ENCODE data around the gene PLCG2. TPM values are rescaled to one million over a fixed set of nuclear protein-coding genes. Genes with fewer than 3 reads are reported as not detected.
"Not testable (repeated sequence)": the region's sequence is repeated elsewhere in the genome, so short reads cannot be mapped to it uniquely, and the experiment has no call there.

The PLCG2 gene
- total RNA-seq, 1 donor = 31.9 TPM

DNA sequence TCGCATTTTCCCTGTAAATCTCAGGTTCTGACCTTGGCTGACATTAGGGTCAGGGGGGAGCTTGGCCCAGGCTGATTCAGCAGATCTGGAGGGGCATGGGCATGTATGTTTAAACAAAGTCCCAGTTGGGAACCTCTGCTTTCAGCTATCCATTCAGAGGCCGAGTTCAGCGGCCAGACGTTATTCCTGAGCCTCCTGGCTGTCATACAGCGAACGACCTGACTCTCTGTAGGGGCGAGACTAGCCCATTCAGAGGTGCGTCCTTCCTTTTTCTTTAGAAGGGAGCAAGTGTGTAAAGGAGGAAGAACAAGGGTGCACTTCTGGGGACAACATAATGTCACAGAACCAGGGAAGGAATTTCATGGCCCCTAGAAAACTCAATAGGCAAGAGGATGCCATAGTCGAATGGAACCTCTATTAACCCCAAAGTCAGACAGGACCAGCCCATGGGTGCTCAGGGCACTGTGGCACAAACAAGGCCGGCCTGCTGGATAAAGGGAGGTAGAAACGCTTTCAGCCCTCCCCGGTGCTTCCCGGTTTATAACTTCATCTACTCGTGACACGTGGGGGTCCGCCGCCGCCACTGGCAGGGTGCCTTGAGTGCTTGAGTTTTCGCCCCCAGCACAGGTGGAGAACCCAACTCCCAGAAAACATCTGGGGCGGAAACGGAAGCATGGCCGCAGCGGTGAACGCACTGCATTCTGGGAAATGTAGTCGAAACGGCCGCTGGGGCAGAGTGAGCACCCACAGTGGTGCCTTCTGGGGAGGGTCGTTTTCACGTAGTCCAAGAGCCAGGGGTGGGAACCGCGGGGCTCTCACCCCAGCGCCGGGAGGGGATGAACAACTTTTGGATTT is 33.2 kb upstream of the PLCG2 start:
- H3K27me3 ChIP-seq (ENCODE audit: insufficient read depth, low read length) = no peaks in the 10 kb centered on the region
- H3K9me3 ChIP-seq (ENCODE audit: low read depth, low read length) = no peaks in the 10 kb centered on the region
- H3K4me1 ChIP-seq (ENCODE audit: insufficient read depth, low read length) = peaks cover 43% of the 10 kb centered on the region
- H3K4me3 ChIP-seq (ENCODE audit: low read length) = peak overlapping the region; percentile 24

DNA sequence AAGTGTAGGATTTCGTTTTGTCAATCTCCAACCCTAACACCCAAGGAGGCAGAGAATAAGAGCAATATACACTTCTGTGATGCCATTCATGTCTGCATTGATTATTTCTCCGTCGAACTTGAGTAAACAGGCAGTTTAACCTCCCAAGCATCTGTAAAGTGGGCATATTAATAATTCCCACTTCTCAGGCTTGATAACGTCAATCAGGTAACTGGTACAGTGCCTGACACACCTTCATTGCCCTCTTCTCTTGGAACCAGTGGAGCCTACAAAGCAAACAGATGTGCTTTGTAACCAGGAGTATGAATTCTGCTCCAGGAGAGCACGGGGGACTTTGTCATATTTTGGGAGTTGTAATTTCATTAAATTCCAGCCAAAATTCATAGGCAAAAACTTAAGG is 32.5 kb upstream of the PLCG2 start:
- Histone ChIP-seq H3K27me3 (ENCODE audit: insufficient read depth, low read length) (no peaks in the 10 kb centered on the region), H3K4me3 (ENCODE audit: low read length) (no peak overlapping the region), H3K4me1 (ENCODE audit: insufficient read depth, low read length) (peaks cover 42% of the 10 kb centered on the region), H3K9me3 (ENCODE audit: low read depth, low read length) (no peaks in the 10 kb centered on the region)

DNA sequence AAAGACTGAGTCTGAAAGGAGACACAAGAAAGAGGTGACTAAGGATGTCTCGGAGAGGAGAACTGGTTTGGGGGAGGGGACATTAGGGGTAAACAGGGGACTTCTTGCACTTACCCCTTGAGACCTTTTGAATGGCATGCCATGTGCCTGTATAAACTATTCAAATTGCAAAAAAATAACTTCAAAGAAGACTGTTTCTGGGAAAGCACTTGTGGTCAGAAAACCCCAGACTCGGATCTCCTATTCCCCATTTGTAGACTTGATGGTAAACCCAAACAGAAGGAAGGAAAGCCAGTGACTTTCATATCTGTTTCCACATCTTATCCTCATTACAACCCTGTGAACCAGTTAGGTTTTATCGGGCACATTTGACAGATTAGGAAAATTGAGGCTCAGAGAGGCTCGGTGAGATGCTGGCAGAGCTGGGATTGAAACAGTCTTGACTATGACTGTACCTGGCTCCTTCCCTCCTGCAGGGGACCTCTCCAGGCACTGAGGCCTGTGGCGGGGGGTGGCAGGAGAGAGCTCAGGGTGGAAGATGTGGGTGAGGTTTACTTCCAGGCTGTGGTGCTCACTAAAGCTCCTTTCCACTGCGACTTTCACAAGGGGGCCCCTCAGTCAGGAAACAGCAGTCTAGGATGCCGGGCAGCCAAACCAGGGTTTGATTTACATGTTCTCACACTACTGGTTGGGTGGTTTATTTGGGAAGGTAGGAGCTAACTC is 30.5 kb upstream of the PLCG2 start:
- no peak overlapping the region for H3K4me3 ChIP-seq (ENCODE audit: low read length)
- H3K4me1 ChIP-seq (ENCODE audit: insufficient read depth, low read length) = peaks cover 63% of the 10 kb centered on the region
- no peaks in the 10 kb centered on the region for H3K9me3 ChIP-seq (ENCODE audit: low read depth, low read length)
- H3K27me3 ChIP-seq (ENCODE audit: insufficient read depth, low read length) = no peaks in the 10 kb centered on the region

DNA sequence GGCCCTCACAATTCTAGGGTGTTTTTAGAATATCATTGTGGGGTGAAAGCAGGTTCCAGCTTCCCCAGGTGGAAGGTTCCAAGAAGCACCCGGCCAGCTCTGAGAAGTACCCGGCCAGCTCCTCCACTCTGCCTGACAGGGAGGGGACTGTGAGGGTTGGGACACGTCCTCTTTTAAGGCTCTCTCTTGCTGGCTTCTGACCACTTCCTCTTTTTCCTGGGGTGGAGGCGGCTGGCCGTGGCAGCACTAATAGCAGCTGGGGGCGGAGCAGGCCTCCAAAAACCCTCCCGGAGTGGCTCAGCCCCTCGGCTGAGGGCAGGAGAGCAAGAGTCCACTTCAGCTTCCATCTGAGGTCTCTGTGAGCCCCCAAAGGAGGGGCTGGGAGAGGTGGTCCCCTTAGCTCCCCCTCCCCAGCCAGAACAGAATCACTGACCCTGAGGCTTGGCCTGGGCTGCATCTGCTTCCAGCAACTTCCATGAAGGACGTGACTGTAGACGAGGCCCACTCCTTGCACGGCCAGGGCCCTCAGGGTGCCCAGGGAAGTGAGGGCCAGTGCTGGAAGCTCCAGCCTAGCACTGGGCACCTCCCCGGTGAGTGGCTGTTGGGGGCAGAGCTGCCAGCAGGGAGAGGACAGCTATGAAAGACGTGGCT is 26.7 kb upstream of the PLCG2 start:
- H3K4me3 ChIP-seq (ENCODE audit: low read length) = no peak overlapping the region
- H3K4me1 ChIP-seq (ENCODE audit: insufficient read depth, low read length) = peaks cover 69% of the 10 kb centered on the region
- no peaks in the 10 kb centered on the region for H3K9me3 ChIP-seq (ENCODE audit: low read depth, low read length)
- no peaks in the 10 kb centered on the region for H3K27me3 ChIP-seq (ENCODE audit: insufficient read depth, low read length)

DNA sequence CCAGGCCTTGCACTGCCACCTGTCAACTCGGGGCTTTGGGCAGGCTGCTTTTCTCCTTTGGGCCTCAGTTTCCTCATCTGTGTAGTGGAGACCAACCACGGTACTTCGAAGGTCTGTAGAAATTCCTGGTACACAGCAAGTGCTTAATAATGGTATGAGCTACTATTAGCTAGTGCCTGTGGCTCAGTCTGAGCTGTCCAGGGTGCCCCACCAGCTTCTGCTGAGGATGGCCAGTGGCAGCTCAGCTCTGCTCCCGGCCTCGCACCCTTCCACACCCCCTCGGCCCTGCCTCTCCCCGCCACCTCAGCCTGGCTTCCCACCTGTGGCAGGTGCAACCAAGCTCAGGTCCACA is 26.2 kb upstream of the PLCG2 start:
- no peak overlapping the region for H3K4me3 ChIP-seq (ENCODE audit: low read length)
- no peaks in the 10 kb centered on the region for H3K9me3 ChIP-seq (ENCODE audit: low read depth, low read length)
- no peaks in the 10 kb centered on the region for H3K27me3 ChIP-seq (ENCODE audit: insufficient read depth, low read length)
- H3K4me1 ChIP-seq (ENCODE audit: insufficient read depth, low read length) = peaks cover 71% of the 10 kb centered on the region

DNA sequence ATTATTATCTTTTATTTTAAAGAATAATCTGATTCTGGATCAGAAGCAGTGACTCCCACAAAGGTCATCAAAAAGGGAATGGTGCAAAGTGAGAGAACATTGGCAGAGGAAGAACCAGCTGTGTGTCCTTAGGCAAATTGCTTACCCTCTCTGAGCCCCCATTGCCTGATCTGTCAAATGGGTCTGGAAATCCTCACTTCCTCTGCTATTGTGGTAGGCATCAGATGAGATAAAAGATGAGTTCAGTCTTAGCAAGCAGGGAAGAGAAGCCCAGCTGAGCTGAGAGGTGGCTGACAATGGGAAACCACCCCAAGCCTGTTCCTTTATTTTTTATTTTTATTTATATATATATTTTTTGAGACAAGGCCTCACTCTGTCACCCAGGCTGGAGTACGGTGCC is 24.2 kb upstream of the PLCG2 start:
- H3K4me1 ChIP-seq (ENCODE audit: insufficient read depth, low read length) = peaks cover 61% of the 10 kb centered on the region
- no peaks in the 10 kb centered on the region for H3K9me3 ChIP-seq (ENCODE audit: low read depth, low read length)
- no peaks in the 10 kb centered on the region for H3K27me3 ChIP-seq (ENCODE audit: insufficient read depth, low read length)
- H3K4me3 ChIP-seq (ENCODE audit: low read length) = no peak overlapping the region

DNA sequence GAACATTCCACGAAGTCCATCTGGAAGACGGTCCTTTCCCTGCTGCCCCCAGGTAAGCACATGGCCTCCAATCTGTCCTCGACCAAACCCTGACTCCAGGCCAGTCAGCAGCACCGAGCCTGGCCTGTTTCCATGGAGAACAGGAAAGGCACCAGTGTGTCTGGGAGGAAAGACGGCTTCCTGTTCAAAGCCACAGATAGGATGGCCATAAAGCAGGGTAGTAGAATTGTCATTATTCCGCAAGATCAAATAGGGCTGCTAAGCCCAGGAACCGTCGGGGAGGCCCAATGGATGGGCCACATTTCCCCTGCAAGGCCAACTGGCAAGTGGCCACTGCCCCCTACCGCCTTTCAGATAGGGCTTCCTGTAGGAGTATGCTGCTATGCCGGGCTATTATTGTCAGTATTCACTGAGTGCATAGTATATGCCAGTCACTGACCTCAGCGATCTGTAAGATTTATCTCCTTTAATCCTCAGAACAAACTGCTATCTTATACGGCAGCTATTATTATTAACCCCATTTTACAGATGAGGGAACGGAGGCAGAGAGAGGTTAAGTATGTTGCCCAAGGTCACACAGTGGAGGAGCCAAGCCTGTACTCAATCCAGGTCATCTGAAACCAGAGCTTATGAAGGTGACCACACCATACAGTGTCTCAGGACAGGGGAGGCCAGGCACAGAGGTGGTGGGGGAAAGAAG is 23.0 kb upstream of the PLCG2 start:
- Histone ChIP-seq H3K27me3 (ENCODE audit: insufficient read depth, low read length) (no peaks in the 10 kb centered on the region), H3K4me3 (ENCODE audit: low read length) (no peak overlapping the region), H3K9me3 (ENCODE audit: low read depth, low read length) (no peaks in the 10 kb centered on the region), H3K4me1 (ENCODE audit: insufficient read depth, low read length) (peaks cover 59% of the 10 kb centered on the region)

DNA sequence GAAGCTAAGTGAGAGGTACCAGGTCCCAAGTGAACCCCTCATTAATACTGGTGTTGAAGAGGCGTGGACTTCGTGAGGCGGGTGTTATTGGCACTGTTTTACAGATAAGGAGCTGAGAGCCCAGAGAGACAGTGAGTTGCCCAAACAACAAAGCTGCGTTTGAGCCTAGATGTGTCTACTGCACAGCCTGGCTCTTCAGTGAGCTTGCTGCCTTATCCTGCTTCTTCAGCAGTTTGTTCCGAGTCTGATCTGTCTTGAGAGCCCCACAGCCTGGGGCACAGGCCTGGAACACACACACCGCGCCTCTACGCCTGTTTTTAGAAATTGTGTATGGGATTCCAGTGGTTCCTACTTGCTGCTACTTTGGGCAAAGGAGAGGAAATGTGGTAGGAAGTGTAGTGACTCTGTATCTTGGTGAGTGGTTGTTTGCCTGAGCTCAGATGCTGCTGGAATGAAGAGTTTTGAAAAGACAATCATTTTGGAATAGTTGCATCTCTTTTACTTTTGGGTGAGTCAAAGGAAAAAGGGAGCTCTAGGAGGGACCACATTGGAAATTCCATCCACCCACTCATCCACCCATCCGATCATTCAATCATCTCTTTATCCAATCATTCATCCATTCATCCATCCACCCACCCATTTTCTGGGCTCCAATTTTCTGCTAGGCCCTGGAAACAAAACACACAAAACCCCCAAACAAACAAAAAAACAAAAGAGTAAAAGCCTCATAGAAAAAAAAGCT is 22.3 kb upstream of the PLCG2 start:
- H3K4me3 ChIP-seq (ENCODE audit: low read length) = no peak overlapping the region
- H3K4me1 ChIP-seq (ENCODE audit: insufficient read depth, low read length) = peaks cover 53% of the 10 kb centered on the region
- no peaks in the 10 kb centered on the region for H3K27me3 ChIP-seq (ENCODE audit: insufficient read depth, low read length)
- H3K9me3 ChIP-seq (ENCODE audit: low read depth, low read length) = no peaks in the 10 kb centered on the region

DNA sequence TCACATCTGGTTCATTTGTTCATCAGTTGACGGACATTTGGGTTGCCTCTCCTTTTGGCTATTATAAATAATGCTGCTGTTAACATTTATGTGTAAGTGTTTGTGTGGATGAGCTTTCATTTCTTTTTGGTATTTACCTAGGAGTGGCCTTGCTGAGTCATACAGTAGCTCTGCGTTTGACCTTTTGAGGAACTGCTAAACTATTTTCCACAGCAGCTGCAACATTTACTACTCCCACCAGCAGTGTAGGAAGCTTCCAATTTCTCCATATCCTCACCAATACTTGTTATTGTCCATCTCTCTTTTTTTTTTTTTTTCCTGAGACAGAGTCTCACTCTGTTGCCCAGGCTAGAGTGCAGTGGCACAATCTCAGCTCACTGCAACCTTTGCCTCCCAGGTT is 20.7 kb upstream of the PLCG2 start:
- Histone ChIP-seq H3K27me3 (ENCODE audit: insufficient read depth, low read length) (no peaks in the 10 kb centered on the region), H3K4me1 (ENCODE audit: insufficient read depth, low read length) (peaks cover 37% of the 10 kb centered on the region), H3K4me3 (ENCODE audit: low read length) (no peak overlapping the region), H3K9me3 (ENCODE audit: low read depth, low read length) (no peaks in the 10 kb centered on the region)

DNA sequence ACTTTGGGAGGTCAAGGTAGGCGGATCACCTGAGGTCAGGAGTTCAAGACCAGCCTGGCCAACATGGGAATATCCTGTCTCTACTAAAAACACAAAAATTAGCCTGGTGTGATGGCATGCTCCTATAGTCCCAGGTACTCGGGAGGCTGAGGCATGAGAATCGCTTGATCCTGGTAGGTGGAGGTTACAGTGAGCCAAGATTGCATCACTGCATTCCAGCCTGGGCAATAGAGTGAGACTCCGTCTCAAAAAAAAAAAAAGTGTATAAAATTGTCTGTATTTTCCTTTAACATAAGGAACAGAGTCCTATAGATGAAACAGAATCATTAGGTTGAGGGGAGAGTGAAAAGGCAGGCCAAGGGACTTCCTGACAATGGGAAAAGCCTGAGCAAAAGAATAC is 16.8 kb upstream of the PLCG2 start:
- not testable (repeated sequence) for H3K27me3 ChIP-seq (ENCODE audit: insufficient read depth, low read length); H3K4me3 ChIP-seq (ENCODE audit: low read length); H3K9me3 ChIP-seq (ENCODE audit: low read depth, low read length)
- peaks cover 18% of the 10 kb centered on the region for H3K4me1 ChIP-seq (ENCODE audit: insufficient read depth, low read length)

DNA sequence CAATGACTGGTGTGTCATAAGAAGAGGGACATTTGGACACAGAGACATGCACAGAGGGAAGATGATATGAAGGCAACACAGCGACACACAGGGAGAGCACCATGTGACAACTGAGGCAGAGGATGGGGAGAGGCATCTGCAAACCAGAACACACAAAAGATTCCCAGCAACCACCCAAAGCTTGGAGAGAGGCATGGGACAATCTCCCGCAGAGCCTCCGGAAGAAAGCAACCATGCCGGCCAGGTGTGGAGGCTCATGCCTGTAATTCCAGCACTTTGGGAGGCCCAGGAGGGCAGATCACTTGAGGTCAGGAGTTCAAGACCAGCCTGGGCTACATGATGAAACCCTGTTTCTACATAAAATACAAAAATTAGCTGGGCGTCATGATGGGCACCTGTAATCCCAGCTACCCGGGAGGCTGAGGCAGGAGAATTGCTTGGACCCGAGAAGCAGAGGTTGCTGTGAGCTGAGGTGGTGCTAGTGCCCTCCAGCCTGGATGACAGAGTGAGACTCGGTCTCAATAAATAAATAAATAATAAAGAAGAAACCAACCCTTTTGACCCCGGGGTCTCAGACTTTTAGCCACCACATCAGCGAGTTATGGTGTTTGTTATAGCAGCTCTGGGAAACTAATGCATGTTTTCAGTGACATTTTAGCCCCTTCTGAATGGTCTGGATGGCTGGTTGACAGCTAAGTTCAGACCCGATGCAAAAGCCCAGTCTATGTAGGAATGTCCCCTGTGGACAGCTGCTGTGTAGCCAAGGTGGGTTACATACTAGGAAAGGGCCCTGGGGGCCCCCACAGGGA is 13.8 kb upstream of the PLCG2 start:
- peaks cover 9% of the 10 kb centered on the region for H3K4me1 ChIP-seq (ENCODE audit: insufficient read depth, low read length)
- H3K27me3 ChIP-seq (ENCODE audit: insufficient read depth, low read length) = no peaks in the 10 kb centered on the region
- H3K9me3 ChIP-seq (ENCODE audit: low read depth, low read length) = no peaks in the 10 kb centered on the region
- no peak overlapping the region for H3K4me3 ChIP-seq (ENCODE audit: low read length)

DNA sequence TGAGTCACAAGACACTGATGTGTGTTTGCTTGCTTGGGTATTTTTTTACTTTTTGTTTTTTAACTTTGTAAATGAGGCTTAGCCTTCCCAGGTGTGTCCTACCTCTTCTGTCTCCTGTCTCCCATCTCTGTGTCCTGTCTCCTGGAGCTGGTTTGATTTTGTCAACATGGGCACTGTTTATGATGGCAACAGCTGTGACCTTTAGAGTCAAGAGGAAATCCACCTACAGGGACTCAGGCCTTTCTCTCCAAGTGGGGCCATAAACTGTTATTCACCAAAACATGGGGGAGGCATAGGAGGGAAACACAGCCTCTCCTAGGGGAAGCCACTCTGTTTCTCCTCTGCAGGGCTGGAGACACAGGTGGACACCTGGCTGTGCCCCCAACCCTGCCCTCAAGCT is 13.1 kb upstream of the PLCG2 start:
- no peaks in the 10 kb centered on the region for H3K9me3 ChIP-seq (ENCODE audit: low read depth, low read length)
- no peak overlapping the region for H3K4me3 ChIP-seq (ENCODE audit: low read length)
- H3K4me1 ChIP-seq (ENCODE audit: insufficient read depth, low read length) = peaks cover 14% of the 10 kb centered on the region
- no peaks in the 10 kb centered on the region for H3K27me3 ChIP-seq (ENCODE audit: insufficient read depth, low read length)

DNA sequence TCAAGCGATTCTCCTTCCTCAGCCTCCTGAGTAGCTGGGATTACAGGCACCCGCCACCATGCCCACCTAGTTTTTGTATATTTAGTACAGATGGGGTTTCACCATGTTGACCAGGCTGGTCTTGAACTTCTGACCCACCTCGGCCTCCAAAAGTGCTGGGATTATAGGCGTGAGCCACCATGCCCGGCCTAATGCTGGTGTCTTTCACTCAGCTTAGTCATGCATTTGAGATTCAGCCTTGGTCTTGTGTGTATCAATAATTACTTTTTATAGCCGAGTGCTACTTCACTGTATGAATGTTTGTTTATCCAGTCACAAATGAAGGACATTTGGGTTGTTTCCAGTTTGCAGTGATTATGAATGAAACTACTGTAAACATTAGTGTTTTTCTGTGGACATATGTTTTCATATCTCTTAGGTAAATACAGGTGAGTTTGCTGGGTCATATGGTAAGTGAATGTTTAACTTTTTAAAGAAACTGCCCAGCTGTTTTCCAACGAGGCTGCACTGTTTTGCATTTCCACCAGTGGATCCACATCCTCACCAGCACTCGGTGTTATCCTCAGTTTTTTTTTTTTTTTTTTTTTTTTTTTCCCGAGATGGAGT is 11.0 kb upstream of the PLCG2 start:
- no peaks in the 10 kb centered on the region for H3K9me3 ChIP-seq (ENCODE audit: low read depth, low read length)
- H3K27me3 ChIP-seq (ENCODE audit: insufficient read depth, low read length) = no peaks in the 10 kb centered on the region
- no peak overlapping the region for H3K4me3 ChIP-seq (ENCODE audit: low read length)
- H3K4me1 ChIP-seq (ENCODE audit: insufficient read depth, low read length) = peaks cover 24% of the 10 kb centered on the region
